ENCODE results near the gene RHCG.

The RHCG gene

GRCh38 chr15:89506026-89506686 lies 9.8 kb upstream of the RHCG start:
- TF ChIP-seq CTCF (IDR thresholded peaks at IDR 0.05; ENCODE audit: insufficient read depth, low read depth, low read length, missing control alignments), result no peak
- H3K4me3 ChIP-seq (ENCODE audit: low read length), result no peak overlapping the region
- no peak for DNase-seq (ENCODE audit: low read depth)

DNA sequence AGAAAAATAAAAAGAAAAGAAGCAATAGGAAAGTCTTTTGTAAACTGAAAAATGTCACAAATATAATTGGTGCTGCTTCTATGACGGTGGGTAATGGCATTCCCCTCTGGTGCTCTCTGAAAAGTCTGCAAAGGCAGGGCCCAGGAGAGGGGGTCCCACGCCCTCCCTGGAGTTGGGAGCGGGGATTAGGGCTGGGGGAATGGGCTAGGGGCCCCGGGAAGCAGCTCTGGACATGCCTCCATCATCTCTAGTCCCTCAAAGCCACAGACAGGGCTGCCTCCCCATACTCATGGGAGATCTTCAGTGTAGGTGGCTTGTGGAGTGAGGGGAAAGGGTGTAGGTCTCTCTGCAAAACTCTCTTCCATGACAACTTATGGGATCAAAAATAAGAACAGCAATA lies 7.8 kb upstream of the RHCG start:
- TF ChIP-seq CTCF (IDR thresholded peaks at IDR 0.05; ENCODE audit: insufficient read depth, low read depth, low read length, missing control alignments), result no peak
- no peak for DNase-seq (ENCODE audit: low read depth)

GRCh38 chr15:89502867-89503595 lies 6.6 kb upstream of the RHCG start:
- no peak overlapping the region for H3K4me3 ChIP-seq (ENCODE audit: low read length)
- peak; percentile 98 for DNase-seq (ENCODE audit: low read depth)
- no peak for TF ChIP-seq CTCF (IDR thresholded peaks at IDR 0.05; ENCODE audit: insufficient read depth, low read depth, low read length, missing control alignments)

More for the DNA sequence above, 7.8 kb upstream of the RHCG start:
- H3K4me3 ChIP-seq (ENCODE audit: low read length), result no peak overlapping the region

- H3K4me3 ChIP-seq (ENCODE audit: low read length), result no peak overlapping the region
- no peak for TF ChIP-seq CTCF (IDR thresholded peaks at IDR 0.05; ENCODE audit: insufficient read depth, low read depth, low read length, missing control alignments)
- DNase-seq (ENCODE audit: low read depth), result no peak
These were observed 5.3 kb upstream of the RHCG start for GRCh38 chr15:89501646-89502045.

- peak; percentile 56 for TF ChIP-seq CTCF (IDR thresholded peaks at IDR 0.05; ENCODE audit: insufficient read depth, low read depth, low read length, missing control alignments)
- DNase-seq (ENCODE audit: low read depth), result peak; percentile 51
- no peak overlapping the region for H3K4me3 ChIP-seq (ENCODE audit: low read length)
These were observed 4.3 kb upstream of the RHCG start for GRCh38 chr15:89500397-89501270.

DNA sequence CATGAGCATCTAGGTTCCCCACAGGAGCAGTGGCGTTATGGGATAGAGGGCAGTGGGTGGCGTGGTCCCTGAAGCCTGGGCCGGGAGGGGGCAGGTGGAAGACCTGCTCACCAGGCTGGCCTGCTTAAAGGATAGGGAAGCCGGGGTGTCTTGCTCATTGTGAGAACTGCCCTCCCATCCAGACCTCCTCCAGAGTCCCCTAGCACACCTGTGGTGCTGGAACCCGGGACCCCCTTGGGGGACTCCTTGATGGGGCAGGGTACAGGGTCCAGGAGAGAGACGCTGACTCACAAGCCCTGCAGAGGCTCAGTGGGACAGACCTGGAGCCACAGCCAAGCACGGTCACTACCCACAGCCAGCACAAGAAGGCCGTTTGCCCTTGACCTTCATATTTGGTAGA lies 2.8 kb upstream of the RHCG start:
- TF ChIP-seq CTCF (IDR thresholded peaks at IDR 0.05; ENCODE audit: insufficient read depth, low read depth, low read length, missing control alignments), result no peak
- H3K4me3 ChIP-seq (ENCODE audit: low read length), result no peak overlapping the region
- DNase-seq (ENCODE audit: low read depth), result no peak

Data from epithelial cell of esophagus (primary cell).